ENCODE data around the gene IFRD2.

DNA sequence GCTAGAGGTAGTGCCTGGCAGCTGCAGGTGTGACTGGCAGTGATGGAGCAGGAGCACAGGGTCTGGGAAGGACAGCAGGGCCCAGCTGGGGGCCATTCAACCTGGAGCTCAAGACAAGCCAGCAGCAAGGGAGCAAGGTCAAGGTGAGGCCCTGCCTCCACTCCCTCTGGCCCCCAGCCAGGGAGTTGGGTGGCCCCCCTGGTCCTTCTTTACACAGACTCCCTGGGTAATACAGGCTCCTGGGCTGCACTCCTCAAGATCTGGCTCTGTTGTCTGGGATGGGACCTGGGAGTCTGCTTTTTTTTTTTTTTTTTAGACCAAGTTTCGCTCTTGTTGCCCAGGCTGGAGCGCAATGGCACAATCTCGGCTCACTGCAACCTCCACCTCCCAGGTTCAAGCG is 41.7 kb downstream of the IFRD2 start:
- no peak for TF ChIP-seq POLR2A (IDR thresholded peaks at IDR 0.05)
- no peak for TF ChIP-seq POLR2AphosphoS5 (IDR thresholded peaks at IDR 0.05; ENCODE audit: insufficient read depth in 1 of 2, low read depth in 1 of 2)
- TF ChIP-seq CTCF (IDR thresholded peaks at IDR 0.05): no peak

Measured in vagina (tissue), 2 donors.